Epithelial cell of proximal tubule (primary cell): ENCODE measurements around the gene IRF2. TPM values are rescaled to one million over a fixed set of nuclear protein-coding genes. Genes with fewer than 3 reads are reported as not detected.

Experiments used
- DNase-seq: peaks from one replicate; pipeline ENCODE4 v3.0.0-alpha.2; 2011; ENCODE audit warnings: low read depth
- H3K4me3 ChIP-seq: 2 replicates; pipeline ENCODE4 v1.5.1; 2011; ENCODE audit warnings: low read depth, mild to moderate bottlenecking, low read length
- CTCF ChIP-seq: conservative IDR thresholded peaks from 2 replicates; pipeline ENCODE4 v1.5.1; 2012; ENCODE audit warnings: low read depth, mild to moderate bottlenecking, low read length
- total RNA-seq: library from RNA; depleted of rRNA; stranded (reverse); fragments of >200 nt; gene quantifications from 2 replicates; pipeline ENCODE4 v1.2.3, GENCODE V29; 2015

IRF2 gene
- total RNA-seq, 1 donor from 2014 or later: 22.5 TPM

- H3K4me3 ChIP-seq: no peak overlapping the region
- TF ChIP-seq CTCF: no peak
- DNase-seq: no peak
These were observed 28.2 kb downstream of the IRF2 start for GRCh38 chr4:184446132-184446658.

DNA sequence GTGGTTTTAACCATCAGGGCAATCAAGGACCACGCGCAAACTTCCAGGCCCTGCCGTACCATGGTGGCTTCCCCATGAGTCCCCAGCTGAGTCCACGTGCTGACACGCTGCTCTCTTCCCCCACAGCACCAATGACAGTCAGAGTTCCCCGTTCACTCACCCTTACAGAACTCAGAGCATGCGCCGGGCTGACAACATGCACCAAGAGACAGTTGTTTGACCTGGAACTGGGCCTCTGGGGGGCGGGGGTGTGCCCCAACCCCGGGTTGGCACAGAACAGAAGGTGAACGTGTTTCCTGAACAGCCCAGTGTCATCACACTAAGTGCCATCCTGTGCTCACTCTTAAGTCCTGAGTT, 29.4 kb downstream of the IRF2 start:
- no peak for DNase-seq
- no peak for TF ChIP-seq CTCF

GRCh38 chr4:184444215-184444952, 30.0 kb downstream of the IRF2 start:
- DNase-seq: no peak
- TF ChIP-seq CTCF: no peak
- no peak overlapping the region for H3K4me3 ChIP-seq

More for the DNA sequence above, 29.4 kb downstream of the IRF2 start:
- no peak overlapping the region for H3K4me3 ChIP-seq

GRCh38 chr4:184443318-184443717, 31.0 kb downstream of the IRF2 start:
- no peak for TF ChIP-seq CTCF
- H3K4me3 ChIP-seq: no peak overlapping the region
- no peak for DNase-seq

DNA sequence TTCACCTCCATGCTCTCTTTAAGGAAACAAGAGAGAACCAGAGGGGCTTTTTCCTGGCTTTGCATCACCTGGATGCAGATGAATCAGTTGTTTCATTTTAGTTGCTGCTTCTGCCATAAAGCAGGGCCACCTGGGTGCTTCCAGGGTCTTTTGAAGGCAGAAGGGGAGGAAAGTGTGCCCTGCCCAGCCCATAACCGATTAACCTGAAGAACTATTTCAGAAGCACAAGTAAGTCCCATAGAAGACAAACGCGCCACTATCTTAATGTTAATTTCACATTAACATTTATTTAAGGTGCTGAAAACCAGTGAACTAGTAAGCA, 32.1 kb downstream of the IRF2 start:
- no peak for TF ChIP-seq CTCF
- no peak overlapping the region for H3K4me3 ChIP-seq
- DNase-seq: no peak

- DNase-seq: no peak
- H3K4me3 ChIP-seq: no peak overlapping the region
- TF ChIP-seq CTCF: no peak
These were observed 32.7 kb downstream of the IRF2 start for GRCh38 chr4:184441461-184442313.
